NT2/D1 (cell line): ENCODE measurements around the gene PVALB.

ENCODE experiments used
- SUZ12 ChIP-seq: IDR thresholded peaks from 2 replicates; pipeline ENCODE4 v1.6.1; 2011; ENCODE audit not compliant: insufficient read length, insufficient read depth; ENCODE audit errors: extremely low read depth
- ZNF274 ChIP-seq: IDR thresholded peaks from 2 replicates; pipeline ENCODE4 v1.6.1; 2011; ENCODE audit warnings: mild to moderate bottlenecking, low read depth, low read length

- no peak for TF ChIP-seq SUZ12
- TF ChIP-seq ZNF274, result no peak
Measured at GRCh38 chr22:36765943-36766450, 50.8 kb downstream of the PVALB start.
